Measurements from ENCODE around the gene S100A10. TPM values are rescaled to one million over a fixed set of nuclear protein-coding genes. Genes with fewer than 3 reads are reported as not detected.

Gene S100A10
- total and polyA plus RNA-seq, 10 donors: 45.6 to 167 (median 79.0) TPM

DNA sequence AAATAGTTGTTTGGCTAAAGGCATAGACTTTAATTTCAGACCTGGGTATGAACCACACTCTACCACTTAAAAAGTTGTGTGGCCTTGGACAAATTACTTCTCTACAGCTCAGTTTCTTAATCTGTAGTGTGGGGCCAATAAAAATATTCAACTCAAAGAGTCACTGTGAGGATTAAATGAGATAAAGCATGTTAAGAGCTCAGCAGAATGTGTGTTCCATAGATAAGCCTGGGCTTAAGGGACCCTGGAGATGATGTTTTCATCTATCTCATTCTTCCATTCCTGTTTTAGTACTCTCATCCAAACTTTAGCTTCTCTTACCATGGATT lies 17.7 kb downstream of the S100A10 start:
- no peak for DNase-seq
- peaks cover 0 to 13% (median 0%) of the 10 kb centered on the region in 6 donors for H3K4me1 ChIP-seq
- TF ChIP-seq, protein P1, sequence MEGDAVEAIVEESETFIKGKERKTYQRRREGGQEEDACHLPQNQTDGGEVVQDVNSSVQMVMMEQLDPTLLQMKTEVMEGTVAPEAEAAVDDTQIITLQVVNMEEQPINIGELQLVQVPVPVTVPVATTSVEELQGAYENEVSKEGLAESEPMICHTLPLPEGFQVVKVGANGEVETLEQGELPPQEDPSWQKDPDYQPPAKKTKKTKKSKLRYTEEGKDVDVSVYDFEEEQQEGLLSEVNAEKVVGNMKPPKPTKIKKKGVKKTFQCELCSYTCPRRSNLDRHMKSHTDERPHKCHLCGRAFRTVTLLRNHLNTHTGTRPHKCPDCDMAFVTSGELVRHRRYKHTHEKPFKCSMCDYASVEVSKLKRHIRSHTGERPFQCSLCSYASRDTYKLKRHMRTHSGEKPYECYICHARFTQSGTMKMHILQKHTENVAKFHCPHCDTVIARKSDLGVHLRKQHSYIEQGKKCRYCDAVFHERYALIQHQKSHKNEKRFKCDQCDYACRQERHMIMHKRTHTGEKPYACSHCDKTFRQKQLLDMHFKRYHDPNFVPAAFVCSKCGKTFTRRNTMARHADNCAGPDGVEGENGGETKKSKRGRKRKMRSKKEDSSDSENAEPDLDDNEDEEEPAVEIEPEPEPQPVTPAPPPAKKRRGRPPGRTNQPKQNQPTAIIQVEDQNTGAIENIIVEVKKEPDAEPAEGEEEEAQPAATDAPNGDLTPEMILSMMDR (IDR thresholded peaks at IDR 0.05 in 8 of 11, conservative IDR thresholded peaks at IDR 0.05 in 3 of 11): no peak
- TF ChIP-seq POLR2A (IDR thresholded peaks at IDR 0.05) (no peak), POLR2AphosphoS5 (IDR thresholded peaks at IDR 0.05) (no peak)
- no peaks in the 10 kb centered on the region for H3K27me3 ChIP-seq (replicated peaks in 1 of 7)
- no peak overlapping the region for H3K27ac ChIP-seq
- peaks cover 0 to 10% (median 3%) of the 10 kb centered on the region in 6 donors for H3K36me3 ChIP-seq
- intact Hi-C loops (cut with DNase I; ENCODE audit: low total_unique reads): no loop called here
- H3K4me3 ChIP-seq: no peak overlapping the region
- no peaks in the 10 kb centered on the region for H3K9me3 ChIP-seq

DNA sequence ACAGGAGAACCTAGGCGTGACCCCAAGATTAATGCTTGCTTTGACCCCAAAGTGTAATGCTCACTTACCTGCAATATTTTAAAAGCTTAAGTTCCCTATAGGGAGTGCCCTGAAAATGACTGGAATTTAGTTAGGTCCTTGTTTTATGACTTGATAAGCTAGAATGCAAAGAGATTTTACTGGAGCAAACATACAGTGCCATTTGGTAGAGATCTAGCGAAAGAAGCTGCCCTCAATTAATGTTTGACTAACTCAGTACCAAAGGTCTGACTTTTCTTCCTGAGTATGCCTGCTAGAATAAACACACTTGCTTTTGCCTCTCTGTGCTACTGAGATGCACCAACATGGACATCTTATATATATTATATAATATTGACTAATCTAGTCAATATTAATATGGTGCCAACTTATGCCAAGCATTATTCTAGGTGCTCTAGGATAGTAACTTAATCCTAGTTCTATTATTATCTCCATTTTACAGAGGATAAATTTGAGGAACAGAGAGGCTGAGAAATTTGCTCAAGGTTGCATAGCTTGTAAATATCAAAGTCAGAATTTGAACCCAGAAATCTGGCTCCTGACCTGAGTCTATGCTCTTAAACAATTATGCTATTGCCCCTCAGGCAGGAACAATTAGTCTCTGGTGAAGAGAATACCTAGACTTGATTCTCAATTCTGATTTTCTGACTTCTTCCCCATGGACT lies 18.2 kb downstream of the S100A10 start:
- no peak for DNase-seq
- H3K9me3 ChIP-seq: no peaks in the 10 kb centered on the region
- H3K4me3 ChIP-seq: no peak overlapping the region
- 95 to 100% (median 98%) methylated on average over 2 of the region's 2 CpGs for WGBS, 5 donors
- no peaks in the 10 kb centered on the region for H3K27me3 ChIP-seq (replicated peaks in 1 of 7)
- intact Hi-C loops (cut with DNase I; ENCODE audit: low total_unique reads): no loop called here
- peaks cover 0 to 5% (median 0%) of the 10 kb centered on the region in 6 donors for H3K36me3 ChIP-seq
- no peak for TF ChIP-seq POLR2A (IDR thresholded peaks at IDR 0.05)
- TF ChIP-seq, protein P1 (IDR thresholded peaks at IDR 0.05 in 8 of 11, conservative IDR thresholded peaks at IDR 0.05 in 3 of 11): no peak
- TF ChIP-seq POLR2AphosphoS5 (IDR thresholded peaks at IDR 0.05): no peak
- no peak overlapping the region for H3K27ac ChIP-seq
- H3K4me1 ChIP-seq: peaks cover 0 to 15% (median 0%) of the 10 kb centered on the region in 6 donors

DNA sequence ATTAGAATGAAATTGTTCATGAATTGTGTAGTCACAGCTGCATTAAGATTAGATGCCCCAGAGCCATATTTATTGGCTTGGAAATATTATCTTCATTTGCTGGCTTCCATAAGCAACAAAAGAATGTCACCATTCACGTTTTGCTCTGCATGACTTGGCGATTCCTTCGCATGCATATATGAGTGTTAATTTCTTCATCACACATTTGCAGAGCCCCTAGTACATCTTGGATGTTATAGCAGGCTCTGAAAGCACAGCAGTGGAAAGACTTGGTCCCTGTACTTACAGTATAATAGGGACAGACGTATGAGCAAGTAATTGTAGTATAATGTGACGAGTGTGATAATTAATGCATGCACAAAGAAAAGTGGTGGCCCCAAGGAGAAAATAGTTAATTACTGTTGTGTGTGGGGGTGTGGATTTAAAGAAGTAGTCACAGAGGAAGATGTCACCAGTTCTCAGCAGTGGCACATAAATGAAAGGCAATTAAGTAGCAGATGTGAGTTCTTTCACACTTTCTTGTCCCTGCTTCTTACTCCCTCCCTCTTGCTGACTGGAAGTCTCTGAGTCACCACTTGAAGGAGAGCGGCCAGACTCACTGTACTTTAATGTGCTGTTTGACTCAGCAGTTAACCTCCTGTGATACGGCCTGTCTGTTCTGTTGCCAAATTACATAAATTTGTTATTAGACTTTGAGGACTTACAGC lies 21.0 kb downstream of the S100A10 start:
- no peaks in the 10 kb centered on the region for H3K36me3 ChIP-seq
- no peaks in the 10 kb centered on the region for H3K27me3 ChIP-seq (replicated peaks in 1 of 7)
- H3K4me1 ChIP-seq: peaks cover 3 to 43% (median 23%) of the 10 kb centered on the region in 6 donors
- no peak overlapping the region for H3K4me3 ChIP-seq
- intact Hi-C loops (cut with DNase I; ENCODE audit: low total_unique reads): no loop called here
- H3K9me3 ChIP-seq: no peaks in the 10 kb centered on the region
- no peak for DNase-seq
- 39 to 57% (median 45%) methylated on average over 7 of the region's 7 CpGs for WGBS, 5 donors
- H3K27ac ChIP-seq: no peak overlapping the region
- peak in 1 of 3 donors; percentile 9 for TF ChIP-seq POLR2AphosphoS5 (IDR thresholded peaks at IDR 0.05)
- TF ChIP-seq, protein P1 (IDR thresholded peaks at IDR 0.05 in 8 of 11, conservative IDR thresholded peaks at IDR 0.05 in 3 of 11): no peak

DNA sequence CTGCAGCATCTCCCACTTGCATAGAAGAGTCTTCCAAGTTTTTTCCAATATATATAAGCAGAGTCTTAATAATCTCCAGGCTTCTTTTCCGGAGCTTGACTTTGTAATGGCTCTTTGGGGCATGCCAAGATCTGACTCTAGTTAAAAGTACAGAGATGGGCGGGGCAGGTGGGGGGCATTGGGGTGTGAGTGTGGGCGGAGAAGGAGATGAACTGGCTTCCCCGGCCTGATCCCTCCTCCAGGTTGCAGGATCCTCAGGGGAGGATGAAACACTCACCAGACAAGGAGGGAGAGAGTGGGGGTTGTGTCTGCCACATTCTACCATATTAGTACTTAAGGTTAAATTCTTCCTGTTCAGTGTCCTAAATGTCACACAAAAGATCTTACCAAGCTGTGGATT lies 23.0 kb downstream of the S100A10 start:
- 76 to 93% (median 89%) methylated on average over 4 of the region's 4 CpGs for WGBS, 5 donors
- Histone ChIP-seq H3K36me3 (no peaks in the 10 kb centered on the region), H3K27ac (no peak overlapping the region), H3K9me3 (no peaks in the 10 kb centered on the region), H3K4me3 (no peak overlapping the region), H3K4me1 (peaks cover 3 to 46% (median 23%) of the 10 kb centered on the region in 6 donors), H3K27me3 (replicated peaks in 1 of 7) (no peaks in the 10 kb centered on the region)
- no peak for DNase-seq
- TF ChIP-seq POLR2AphosphoS5 (IDR thresholded peaks at IDR 0.05) (no peak), POLR2A (IDR thresholded peaks at IDR 0.05) (no peak)
- TF ChIP-seq, protein P1 (IDR thresholded peaks at IDR 0.05 in 8 of 11, conservative IDR thresholded peaks at IDR 0.05 in 3 of 11): no peak
- intact Hi-C loops (cut with DNase I; ENCODE audit: low total_unique reads): no loop called here
